Anterior cingulate cortex (tissue), 58 donors: ENCODE measurements around the gene ABCA8.
A peak's percentile ranks its signal among the peaks of the same experiment; 100 is the strongest.

Experiments
- DNase-seq, 58 donors: peaks; one replicate each; lab custom pipeline; 2025; lab: John Stamatoyannopoulos, UW

ABCA8 gene

GRCh38 chr17:68943123-68943811 is 11.9 kb downstream of the ABCA8 start:
- no peak for DNase-seq

DNA sequence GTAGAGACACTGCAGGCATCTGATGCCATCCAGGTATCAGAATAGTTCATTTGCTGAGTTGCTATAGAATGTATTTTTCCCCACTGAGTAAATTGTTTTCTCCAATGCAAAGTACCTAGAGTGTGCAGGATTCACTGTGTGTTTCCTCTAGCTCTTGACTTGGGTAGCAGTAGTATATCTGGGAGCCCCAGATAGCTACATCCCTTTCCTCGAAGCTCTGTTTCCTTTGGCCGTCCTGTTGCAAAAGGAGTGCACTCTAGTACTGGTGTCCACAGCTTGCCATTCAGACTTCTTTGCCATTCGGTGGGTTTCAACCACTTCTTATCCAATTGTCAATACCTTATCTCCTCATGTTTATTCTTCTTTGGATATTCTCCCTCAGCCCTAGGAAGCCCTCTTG is 12.8 kb downstream of the ABCA8 start:
- DNase-seq: no peak

GRCh38 chr17:68941761-68942160 is 13.4 kb downstream of the ABCA8 start:
- no peak for DNase-seq

DNA sequence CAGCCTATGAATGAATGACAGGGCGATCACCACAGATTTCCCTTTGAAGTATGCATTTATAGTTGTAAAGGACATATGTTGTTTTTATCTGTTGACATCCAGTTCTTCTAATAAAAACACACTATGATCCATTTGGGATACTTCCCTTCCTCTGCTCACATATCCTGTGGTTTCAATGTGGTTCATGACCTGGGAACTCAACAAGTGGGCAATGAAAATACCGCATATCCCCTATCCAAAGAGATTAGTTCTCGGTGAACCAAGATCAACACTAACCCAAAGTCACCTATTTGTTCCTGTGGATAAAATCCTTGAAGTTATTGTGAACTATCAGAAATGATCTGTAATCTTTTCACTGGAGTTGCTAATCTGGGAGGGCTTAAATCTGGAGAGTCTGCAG is 16.0 kb downstream of the ABCA8 start:
- no peak for DNase-seq

- no peak for DNase-seq
Measured at GRCh38 chr17:68937890-68938514, 17.2 kb downstream of the ABCA8 start.

DNA sequence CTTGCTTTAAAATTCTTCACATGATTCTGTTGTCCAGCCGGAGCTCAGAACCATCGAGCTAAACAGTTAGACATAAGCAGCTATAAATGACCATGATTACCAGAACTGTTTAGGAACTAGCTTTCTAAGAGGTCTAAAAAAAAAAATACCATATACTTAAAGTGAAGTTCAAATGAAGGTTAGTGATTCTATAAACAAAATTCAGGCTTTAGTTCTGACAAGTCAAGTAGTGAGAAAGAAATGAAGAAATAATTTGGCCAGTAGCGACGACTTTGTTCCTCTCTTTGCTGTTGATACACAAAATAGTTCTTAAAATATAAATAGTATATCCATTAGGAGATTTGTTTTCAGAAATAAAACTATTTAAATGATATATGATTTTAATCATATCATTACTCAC is 27.7 kb downstream of the ABCA8 start:
- DNase-seq: no peak

GRCh38 chr17:68924793-68925720 is 30.1 kb downstream of the ABCA8 start:
- no peak for DNase-seq

DNA sequence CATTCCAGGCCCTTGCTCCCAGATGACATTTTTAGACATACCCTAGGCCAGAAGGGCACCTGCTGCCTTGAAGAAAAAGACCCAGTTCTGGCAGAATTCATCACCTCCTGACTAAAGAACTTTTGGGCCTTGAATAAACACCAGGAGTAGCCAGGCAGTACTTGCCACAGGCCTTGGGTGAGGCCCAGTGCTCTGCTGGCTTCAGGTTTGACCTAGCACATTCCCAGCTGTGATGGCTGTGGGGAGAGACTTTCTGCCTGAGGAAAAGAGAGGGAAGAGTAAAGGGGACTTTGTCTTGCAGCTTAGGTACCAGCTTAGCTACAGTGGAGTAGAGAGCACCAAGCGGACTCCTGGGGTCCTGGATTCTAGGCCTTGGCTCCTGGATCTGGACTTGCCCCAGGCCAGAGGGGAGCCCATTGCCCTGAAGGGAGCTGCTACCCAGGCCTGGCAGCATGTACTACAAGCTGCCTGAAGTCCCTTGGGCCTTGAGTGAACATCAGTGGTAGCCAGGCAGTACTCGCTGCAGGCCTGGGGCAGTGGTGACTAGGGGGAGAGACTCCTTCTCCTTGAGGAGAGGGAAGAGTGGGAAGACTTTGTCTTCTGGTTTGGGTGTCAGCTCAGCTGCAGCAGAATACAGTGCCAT is 44.3 kb downstream of the ABCA8 start:
- no peak for DNase-seq

- DNase-seq: peak in 44 of 58 donors; percentile 0 to 90 (median 57)
Measured at GRCh38 chr17:68910251-68910705, 44.9 kb downstream of the ABCA8 start.

DNA sequence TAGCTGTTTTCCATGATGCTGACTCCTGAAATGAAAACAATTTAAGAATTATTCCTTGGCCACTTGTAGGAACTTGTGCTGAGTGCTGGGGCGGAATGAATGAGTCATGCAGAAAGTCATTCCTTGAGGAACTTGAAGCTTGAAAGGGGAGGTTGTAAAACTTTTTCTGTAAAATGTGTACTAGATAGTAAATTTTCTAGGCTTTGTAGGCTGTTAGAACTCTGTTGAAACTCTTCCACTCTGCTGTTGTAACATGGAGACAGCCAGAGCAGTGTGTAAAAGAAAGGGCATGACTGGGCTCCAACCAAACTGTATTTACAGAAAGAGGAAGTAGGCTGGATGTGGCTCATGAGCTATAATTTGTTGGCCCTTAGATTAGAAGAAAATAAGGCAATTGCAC is 46.1 kb downstream of the ABCA8 start:
- DNase-seq: peak in 4 of 58 donors; percentile 0 to 9 (median 4)

DNA sequence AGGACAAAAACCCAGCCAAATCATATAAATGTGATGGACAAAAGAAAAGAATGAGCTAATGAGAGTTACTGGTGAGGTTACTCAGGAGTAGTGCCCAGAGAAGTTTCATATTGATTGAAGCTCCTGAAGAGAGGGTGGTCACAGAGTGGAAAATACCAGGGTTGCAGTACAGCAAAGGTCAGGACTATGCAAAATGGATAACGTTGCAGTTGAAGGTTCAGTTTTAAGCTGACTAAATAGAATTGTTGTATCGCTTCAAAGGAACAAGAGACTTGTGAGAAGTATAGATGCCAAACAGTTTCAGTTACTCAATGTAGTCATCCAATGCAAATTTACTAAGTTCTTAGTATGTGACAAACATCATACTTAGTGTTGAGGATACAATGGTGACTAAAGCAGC is 47.1 kb downstream of the ABCA8 start:
- DNase-seq: no peak

GRCh38 chr17:68906638-68907037 is 48.6 kb downstream of the ABCA8 start:
- DNase-seq: peak in 1 of 58 donors; percentile 19

GRCh38 chr17:68903286-68903685 is 51.9 kb downstream of the ABCA8 start:
- DNase-seq: no peak

DNA sequence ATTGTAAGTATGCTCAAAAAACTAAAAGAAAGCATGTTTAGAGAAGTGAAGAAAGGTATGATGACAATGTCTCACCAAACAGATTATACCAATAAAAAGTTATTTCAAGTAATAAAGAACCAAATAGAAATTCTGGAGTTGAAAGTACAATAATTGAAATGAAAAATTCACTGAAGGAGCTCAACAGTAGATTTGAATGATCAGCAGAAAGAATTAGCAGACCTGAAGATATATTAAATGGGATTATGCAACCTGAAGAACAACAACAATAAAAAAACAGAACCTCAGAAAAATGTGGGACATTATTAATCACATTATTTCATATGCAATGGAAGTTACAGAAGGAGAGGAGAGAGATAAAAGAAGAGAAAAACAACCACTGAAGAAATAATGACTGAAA is 57.6 kb downstream of the ABCA8 start:
- DNase-seq: no peak

- DNase-seq: no peak
Measured at GRCh38 chr17:68892658-68893057, 62.5 kb downstream of the ABCA8 start.

DNA sequence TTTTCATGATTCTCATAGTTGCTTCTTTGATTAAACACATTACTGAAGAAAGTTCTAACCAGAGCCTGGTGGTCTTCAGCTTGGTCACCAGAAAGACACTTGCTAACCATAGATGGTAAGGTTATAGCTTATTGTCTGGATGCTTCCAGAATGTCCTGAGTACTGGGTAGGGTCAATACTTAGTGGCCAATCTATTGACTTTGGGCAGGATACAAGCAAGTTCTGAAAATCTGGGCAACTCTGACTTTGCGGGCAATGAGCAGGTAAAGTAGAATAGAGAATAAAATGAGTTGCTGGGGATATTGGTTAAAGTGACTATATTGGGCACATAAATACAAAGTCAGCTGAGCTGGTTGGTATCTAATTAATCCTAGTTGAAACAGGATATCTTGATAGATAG is 63.0 kb downstream of the ABCA8 start:
- DNase-seq: no peak

DNA sequence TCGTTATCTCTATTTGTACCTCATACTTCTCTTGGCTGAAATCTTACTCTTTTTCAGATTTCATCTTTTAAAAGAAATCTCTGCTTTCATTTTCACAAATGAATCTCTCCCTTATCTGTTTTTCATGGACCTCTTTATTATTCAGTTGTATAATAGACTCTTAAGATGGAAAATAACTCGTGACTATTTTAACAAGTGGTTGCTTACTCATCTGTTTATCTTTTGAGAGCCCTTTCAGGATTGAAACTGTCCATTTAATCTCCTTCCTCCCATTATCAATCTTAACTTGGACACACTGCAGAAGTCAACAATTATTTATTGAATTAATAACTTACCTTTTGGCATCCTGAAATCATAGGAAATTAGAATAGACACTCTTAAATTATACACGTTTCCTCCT is 68.8 kb downstream of the ABCA8 start:
- DNase-seq: no peak

DNA sequence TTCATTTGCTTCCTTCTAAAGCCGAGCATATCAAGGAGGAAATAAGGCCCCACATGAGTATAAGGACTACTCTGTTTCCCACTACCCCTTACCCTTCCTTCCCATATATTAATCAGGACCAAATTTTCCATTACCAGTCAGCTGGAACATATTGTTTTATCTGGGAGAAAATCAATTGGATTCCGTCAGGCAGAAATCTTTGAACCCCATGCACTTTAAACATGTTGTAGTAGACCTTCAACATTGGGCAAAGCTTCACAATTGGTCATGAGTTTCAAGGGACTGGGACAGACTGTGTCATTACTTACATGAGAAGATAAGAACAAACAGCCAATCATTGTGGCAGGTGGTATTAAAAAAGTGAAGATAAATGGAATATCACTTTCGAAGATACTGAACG is 70.3 kb downstream of the ABCA8 start:
- DNase-seq: no peak

DNA sequence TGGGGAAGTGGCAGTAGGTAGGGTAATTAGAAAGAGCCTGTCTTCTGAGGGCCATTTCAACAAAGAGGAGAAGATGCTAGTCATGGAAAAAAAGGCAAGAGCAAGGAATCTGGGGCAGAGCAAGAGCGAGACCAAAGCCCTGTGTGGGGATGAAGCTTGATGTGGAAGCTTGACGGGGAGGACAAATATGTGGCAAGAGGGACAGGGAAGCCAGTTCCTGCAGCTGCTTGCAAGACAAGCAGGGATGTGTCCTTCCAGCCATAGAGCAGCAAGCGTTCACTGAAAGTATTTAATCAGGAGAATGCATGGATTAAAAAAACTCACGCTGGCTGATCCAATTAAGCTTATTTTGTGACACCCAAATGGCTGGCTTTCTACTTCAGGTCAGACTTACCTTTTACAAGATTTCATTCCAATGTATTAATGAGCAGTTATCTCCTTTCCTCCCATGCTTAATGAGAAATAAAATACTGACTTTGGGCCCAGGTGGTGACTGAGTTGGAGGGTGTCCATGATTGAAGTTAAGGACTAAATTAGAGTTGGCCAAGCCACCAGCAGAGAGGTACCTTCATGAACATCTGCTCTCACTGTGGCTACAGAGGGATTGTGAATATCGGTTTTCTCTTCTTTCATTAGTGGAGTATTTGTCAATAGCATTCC is 76.8 kb downstream of the ABCA8 start:
- DNase-seq: no peak

DNA sequence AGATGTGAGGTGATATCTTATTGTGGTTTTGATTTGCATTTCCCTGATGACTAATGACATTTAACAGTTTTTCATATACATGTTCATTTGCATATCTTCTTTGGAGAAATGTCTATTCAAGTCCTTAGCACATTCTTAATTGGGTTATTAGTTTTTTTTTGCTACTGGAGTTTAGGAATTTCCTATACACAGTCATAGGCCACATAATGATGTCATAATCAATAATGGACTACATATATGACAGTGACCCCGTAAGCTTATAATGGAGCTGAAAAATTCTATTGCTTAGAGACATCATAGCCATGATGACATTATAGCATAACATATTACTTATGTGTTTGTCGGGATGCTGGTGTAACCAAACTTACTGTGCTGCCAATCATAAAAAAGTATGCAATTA is 83.7 kb downstream of the ABCA8 start:
- no peak for DNase-seq
